ENCODE results near the gene METTL16. TPM values are rescaled to one million over a fixed set of nuclear protein-coding genes. Genes with fewer than 3 reads are reported as not detected.

METTL16 gene
- total and polyA plus RNA-seq, 4 donors, result 4.1 to 8.9 (median 6.6) TPM

DNA sequence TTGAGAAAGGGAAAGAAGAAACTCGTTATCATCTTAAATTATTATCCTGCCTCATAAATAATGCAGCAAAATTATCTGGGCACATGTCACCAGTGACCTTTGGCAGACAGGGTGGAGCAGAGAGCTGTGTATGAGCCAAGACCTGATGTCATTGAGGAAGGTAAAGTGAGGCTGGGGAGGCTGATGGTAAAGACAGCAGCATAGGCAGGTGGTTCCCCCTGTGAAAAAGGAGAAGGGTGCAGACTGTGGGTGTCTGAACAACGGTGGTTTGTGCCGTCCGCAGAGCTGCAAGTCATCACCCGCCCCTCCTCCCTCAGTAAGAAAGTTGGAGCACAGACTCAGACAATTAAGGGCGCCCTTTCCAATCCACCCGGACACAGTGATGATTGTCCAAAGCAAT lies 30.8 kb upstream of the METTL16 start:
- TF ChIP-seq, protein P1, sequence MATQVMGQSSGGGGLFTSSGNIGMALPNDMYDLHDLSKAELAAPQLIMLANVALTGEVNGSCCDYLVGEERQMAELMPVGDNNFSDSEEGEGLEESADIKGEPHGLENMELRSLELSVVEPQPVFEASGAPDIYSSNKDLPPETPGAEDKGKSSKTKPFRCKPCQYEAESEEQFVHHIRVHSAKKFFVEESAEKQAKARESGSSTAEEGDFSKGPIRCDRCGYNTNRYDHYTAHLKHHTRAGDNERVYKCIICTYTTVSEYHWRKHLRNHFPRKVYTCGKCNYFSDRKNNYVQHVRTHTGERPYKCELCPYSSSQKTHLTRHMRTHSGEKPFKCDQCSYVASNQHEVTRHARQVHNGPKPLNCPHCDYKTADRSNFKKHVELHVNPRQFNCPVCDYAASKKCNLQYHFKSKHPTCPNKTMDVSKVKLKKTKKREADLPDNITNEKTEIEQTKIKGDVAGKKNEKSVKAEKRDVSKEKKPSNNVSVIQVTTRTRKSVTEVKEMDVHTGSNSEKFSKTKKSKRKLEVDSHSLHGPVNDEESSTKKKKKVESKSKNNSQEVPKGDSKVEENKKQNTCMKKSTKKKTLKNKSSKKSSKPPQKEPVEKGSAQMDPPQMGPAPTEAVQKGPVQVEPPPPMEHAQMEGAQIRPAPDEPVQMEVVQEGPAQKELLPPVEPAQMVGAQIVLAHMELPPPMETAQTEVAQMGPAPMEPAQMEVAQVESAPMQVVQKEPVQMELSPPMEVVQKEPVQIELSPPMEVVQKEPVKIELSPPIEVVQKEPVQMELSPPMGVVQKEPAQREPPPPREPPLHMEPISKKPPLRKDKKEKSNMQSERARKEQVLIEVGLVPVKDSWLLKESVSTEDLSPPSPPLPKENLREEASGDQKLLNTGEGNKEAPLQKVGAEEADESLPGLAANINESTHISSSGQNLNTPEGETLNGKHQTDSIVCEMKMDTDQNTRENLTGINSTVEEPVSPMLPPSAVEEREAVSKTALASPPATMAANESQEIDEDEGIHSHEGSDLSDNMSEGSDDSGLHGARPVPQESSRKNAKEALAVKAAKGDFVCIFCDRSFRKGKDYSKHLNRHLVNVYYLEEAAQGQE (IDR thresholded peaks at IDR 0.05), result no peak
- TF ChIP-seq JUND (IDR thresholded peaks at IDR 0.05) (no peak), HNF4G (IDR thresholded peaks at IDR 0.05) (no peak), RXRA (IDR thresholded peaks at IDR 0.05) (no peak), RAD21 (IDR thresholded peaks at IDR 0.05) (no peak), TAF1 (conservative IDR thresholded peaks at IDR 0.05) (no peak), GABPA (IDR thresholded peaks at IDR 0.05 in 1 of 2, conservative IDR thresholded peaks at IDR 0.05 in 1 of 2) (no peak), FOXA1 (IDR thresholded peaks at IDR 0.05) (no peak), YY1 (IDR thresholded peaks at IDR 0.05) (no peak), SP1 (IDR thresholded peaks at IDR 0.05) (no peak), ZBTB33 (IDR thresholded peaks at IDR 0.05) (no peak), FOXA2 (IDR thresholded peaks at IDR 0.05) (no peak), HNF4A (conservative IDR thresholded peaks at IDR 0.05) (no peak), NR2F2 (IDR thresholded peaks at IDR 0.05) (no peak), EGR1 (IDR thresholded peaks at IDR 0.05; ENCODE audit: low read depth in 2 of 2) (no peak)
- TF ChIP-seq, protein P2, sequence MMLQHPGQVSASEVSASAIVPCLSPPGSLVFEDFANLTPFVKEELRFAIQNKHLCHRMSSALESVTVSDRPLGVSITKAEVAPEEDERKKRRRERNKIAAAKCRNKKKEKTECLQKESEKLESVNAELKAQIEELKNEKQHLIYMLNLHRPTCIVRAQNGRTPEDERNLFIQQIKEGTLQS (IDR thresholded peaks at IDR 0.05), result no peak
- TF ChIP-seq, protein P3, sequence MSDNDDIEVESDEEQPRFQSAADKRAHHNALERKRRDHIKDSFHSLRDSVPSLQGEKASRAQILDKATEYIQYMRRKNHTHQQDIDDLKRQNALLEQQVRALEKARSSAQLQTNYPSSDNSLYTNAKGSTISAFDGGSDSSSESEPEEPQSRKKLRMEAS (IDR thresholded peaks at IDR 0.05), result no peak
- TF ChIP-seq, protein P4, sequence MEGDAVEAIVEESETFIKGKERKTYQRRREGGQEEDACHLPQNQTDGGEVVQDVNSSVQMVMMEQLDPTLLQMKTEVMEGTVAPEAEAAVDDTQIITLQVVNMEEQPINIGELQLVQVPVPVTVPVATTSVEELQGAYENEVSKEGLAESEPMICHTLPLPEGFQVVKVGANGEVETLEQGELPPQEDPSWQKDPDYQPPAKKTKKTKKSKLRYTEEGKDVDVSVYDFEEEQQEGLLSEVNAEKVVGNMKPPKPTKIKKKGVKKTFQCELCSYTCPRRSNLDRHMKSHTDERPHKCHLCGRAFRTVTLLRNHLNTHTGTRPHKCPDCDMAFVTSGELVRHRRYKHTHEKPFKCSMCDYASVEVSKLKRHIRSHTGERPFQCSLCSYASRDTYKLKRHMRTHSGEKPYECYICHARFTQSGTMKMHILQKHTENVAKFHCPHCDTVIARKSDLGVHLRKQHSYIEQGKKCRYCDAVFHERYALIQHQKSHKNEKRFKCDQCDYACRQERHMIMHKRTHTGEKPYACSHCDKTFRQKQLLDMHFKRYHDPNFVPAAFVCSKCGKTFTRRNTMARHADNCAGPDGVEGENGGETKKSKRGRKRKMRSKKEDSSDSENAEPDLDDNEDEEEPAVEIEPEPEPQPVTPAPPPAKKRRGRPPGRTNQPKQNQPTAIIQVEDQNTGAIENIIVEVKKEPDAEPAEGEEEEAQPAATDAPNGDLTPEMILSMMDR (IDR thresholded peaks at IDR 0.05; ENCODE audit: low read depth, low read length, missing input control), result no peak
- Histone ChIP-seq H3K27me3 (ENCODE audit: control insufficient read depth in 4 of 4, insufficient read depth in 4 of 4, low read length in 3 of 4) (no peaks in the 10 kb centered on the region), H3K4me3 (ENCODE audit: low read depth in 1 of 3, low read length in 3 of 3) (no peak overlapping the region), H3K4me1 (ENCODE audit: control insufficient read depth in 4 of 4, insufficient read depth in 4 of 4, low read length in 3 of 4) (peaks cover 2 to 8% (median 3%) of the 10 kb centered on the region in 4 donors), H3K36me3 (ENCODE audit: control insufficient read depth in 4 of 4, insufficient read depth in 3 of 4, low read depth in 1 of 4, low read length in 3 of 4) (no peaks in the 10 kb centered on the region), H3K9me3 (ENCODE audit: control insufficient read depth in 4 of 4, low read length in 3 of 4) (no peaks in the 10 kb centered on the region), H3K27ac (ENCODE audit: low read depth in 1 of 2, low read length in 2 of 2) (no peak overlapping the region), H3K9ac (ENCODE audit: low read depth in 1 of 2, low read length in 2 of 2) (no peak overlapping the region)
- 74% methylated on average over 7 of the region's 7 CpGs for WGBS
- DNase-seq (ENCODE audit: low spot score), result no peak
